ENCODE results near the gene NKAIN2.
"Not testable (repeated sequence)": the region's sequence is repeated elsewhere in the genome, so short reads cannot be mapped to it uniquely, and the experiment has no call there.

NKAIN2 gene

DNA sequence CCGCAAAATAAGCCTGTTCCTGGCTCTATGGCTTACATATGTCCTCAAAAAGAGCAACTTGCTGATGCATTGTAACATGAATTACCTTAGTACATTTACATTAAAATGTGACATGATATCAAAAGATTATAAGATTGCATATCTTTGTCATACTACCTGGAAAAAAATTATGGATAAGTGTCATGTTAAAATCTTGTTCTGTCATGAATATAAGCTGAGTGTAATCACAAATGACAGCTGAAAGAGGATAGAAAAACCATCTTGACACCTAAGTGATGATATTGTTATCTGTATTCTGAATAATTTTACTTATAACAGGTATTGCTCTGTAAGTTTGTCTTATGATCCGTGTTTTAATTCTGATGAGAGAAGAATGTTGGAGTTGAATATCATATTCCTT, 655.6 kb downstream of the NKAIN2 start:
- no peak for DNase-seq

DNA sequence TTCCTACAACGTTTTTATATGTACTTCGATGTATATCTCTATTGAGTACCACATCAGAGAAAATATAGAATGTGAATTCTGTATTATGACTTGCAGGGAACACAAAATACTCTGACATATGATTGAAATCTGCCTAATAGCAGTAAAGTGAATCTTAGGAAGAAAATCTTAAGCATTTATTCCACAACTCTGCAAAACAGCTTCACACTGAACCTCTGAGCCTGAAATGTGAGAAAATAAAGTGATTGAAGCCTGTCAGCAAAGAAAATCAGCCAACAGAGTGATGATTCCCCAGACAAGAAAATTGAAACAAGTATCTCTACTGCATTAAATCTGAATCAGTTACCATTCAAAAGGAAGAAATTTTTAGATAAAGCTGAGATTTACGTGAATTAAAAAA, 659.1 kb downstream of the NKAIN2 start:
- no peak for DNase-seq

DNA sequence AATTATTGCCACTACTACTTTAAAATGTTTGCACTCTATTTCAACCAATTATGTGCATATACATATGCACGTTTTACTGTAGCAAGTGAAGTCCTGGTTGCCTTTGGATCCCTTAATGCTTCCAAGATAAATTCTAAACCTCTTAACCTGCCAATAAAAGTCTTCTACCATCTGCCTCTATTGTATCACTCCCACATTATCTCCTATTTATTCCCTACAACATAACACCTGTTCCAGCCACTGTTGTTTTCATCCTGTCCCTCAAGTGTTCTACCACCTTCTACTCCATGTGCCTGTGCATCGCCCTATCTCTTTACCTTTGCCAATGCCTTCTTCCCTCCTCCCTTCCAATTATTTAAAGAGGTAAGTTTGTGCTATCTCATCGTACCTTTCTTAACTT, 659.6 kb downstream of the NKAIN2 start:
- no peak for DNase-seq

DNA sequence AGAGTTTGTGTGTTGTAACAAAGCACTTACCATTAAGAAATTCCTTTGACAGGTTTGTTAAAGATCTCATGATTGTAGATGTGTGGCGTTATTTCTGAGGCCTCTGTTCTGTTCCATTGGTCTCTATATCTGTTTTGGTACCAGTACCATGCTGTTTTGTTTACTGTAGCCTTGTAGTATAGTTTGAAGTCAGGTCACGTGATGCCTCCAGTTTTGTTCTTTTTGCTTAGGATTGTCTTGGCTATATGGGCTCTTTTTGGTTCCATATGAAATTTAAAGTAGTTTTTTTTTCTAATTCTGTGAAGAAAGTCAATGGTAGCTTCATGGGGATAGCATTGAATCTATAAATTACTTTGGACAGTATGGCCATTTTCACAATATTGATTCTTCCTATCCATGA, 660.9 kb downstream of the NKAIN2 start:
- DNase-seq: not testable (repeated sequence)

DNA sequence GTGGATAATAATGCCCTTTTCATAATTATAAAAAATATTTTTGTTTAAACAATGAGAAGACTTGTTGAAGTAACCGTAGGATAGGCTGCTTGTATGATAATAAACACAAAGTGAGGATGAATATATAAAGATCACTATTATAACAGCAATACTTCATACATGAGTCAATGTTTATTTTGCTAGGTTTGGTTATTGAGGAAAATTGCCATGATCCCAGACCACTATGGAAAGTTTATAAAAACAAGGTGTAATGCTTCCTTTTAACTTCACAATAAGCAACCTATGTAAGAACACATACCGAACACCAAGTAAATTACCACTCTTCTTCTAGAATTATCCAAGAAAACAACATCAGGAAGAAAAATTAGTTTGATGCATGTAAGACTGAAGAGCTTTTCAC, 663.3 kb downstream of the NKAIN2 start:
- no peak for DNase-seq

DNA sequence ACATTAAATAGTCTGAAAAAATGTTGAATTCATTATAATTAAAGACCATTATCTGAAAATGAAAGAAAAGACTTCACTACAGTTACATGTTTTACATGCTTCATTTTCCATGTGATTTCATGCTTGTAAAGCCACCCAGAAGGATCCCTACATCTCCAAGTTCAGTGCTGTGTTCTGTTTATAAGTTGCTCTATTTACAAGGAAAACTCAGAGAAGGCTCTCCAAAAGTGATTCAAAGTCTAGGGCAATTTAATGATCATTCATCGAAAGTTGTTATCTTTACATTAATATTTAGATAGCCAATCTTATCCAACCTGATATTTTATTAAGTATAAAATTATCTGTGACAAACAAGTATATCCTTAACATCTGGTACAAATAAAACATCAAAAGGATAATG, 663.7 kb downstream of the NKAIN2 start:
- no peak for DNase-seq

DNA sequence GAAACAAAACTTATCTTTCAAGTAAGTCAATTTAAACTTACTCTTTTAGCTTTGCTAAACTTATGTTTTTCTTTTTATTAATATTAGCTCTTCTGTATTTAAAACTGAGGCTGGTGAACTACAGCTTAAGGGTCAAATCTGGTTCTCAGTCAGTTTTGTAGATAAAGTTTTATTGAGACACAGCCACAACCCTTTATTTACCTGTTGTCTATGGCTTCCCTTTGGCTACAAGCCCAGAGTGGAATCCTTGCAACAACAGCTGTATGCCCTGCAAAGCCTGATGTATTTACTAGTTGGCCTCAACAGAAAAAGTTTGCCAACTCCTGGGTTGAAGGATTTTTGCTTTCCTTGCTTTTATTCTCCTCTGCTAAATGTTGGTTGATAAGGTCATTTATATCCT, 667.1 kb downstream of the NKAIN2 start:
- no peak for DNase-seq

- no peak for DNase-seq
These were observed 671.5 kb downstream of the NKAIN2 start for GRCh38 chr6:124475176-124475575.

GRCh38 chr6:124478906-124479305, 675.2 kb downstream of the NKAIN2 start:
- no peak for DNase-seq

DNA sequence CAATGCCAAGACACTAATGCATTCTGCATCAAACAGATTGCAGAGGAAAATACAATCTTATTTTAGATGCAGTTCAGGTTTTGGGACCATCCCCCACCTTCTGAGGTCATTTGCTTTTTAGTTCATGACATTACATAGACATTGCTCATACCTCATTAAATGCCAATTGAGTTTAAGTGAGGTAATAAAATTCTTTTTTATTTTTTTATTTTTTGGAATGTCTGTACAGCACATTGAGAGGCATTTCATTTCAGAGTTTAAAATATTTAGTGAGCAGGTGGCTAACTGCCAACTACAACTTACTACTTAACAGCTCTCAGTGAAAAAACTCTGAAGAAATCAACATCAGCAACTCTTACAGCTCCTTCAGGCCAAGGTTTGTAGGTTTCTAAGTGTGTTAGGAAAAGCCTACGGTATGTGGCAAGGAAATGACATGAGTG, 676.3 kb downstream of the NKAIN2 start:
- DNase-seq: no peak

- DNase-seq: no peak
These were observed 678.4 kb downstream of the NKAIN2 start for GRCh38 chr6:124482071-124482491.

DNA sequence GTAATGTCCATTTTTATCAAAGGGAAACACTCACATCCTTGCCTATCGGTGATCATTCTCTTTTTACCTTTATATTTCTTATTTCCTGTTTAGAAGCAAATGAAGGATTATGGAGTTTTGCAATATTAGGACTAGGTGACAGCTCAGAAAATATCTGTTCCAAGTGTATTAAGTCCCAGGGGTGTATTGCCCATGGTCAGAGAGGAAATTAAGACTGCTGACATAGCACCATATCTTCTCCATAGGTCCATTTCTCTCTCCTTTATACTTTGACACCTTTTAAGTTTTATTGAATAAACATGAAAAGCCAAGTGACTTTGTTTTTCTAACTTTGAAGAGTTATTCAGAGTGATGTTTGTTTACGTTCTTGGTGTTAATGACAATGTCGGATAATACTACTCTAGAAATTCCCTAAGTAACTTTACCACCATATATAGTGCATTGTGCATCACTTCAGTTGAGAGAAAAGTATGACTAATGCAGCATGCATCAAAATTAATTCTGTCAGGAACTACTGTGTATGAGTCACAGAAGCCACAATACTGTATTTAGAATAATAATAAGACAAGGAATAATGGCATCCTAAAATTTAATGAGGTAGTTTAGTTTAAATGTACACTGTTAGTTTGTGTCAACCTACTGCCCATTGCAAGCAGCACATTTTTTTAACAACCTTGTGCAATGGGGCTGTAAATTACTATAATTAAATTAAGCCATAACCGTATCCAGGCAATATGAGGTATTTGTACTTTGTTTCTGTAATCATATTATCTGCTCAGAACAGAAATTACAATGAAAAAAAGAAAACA, 684.2 kb downstream of the NKAIN2 start:
- DNase-seq: no peak

- no peak for DNase-seq
These were observed 686.5 kb downstream of the NKAIN2 start for GRCh38 chr6:124490122-124490521.

DNA sequence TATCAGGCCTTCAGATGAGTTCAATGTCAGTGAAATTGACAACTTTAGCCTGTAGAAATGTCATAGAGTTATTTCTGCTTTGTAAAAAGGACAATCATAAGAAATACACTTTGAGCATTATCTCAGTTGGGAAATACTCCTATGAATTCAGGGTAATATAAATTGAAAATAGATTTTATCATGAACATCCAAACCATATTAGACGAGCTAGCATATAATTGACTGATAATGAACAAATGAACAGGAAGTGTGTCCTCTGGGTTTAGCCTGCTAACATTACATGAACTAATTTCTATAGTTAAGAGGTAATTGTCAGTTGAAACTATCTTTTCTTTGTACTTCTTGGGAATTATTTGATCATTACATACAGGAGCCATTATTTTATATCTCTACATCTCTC, 689.6 kb downstream of the NKAIN2 start:
- no peak for DNase-seq

- DNase-seq: no peak
These were observed 691.4 kb downstream of the NKAIN2 start for GRCh38 chr6:124494956-124495664.

DNA sequence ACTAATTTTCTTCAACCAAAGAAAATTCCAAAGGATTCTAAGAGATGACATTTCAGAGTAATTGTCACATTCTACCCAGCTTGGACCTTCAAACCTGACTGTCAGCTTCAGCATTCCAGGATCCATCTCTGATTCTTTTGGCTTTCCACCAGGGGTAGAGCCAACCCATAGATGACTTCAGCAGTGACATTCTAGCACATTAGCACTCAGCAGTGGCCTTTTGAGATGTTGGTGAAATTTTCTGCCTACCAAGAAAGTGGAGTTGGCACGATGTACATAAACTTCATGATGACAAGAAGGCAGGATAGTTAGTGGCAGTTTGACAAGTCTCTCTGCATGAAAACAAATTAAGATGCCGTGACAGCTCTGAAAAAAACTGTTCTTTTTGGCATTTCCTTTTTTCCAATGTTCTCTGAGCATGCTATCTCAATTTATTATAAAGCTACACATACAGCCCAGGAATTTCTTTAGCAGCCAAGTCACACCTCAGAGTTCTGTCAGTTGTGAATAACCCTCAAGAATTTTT, 692.1 kb downstream of the NKAIN2 start:
- no peak for DNase-seq

DNA sequence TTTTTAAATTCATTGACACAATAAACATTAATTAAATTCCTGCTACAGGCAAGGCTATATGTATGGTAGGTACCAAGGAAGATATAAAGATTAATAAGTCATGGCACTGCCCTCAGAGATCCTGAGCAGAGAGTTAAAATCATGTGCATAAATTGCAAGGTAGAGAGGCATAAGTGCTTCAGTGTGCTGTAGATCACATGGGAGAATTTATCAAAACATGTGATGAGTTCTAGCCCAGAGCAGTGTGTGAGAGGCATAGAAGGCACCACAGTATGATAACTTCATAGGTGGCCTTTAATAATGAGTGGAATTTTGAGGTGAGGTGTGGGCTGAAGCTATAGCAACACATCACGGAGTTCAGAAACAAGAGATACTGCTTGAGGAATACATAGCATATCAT, 692.7 kb downstream of the NKAIN2 start:
- no peak for DNase-seq

DNA sequence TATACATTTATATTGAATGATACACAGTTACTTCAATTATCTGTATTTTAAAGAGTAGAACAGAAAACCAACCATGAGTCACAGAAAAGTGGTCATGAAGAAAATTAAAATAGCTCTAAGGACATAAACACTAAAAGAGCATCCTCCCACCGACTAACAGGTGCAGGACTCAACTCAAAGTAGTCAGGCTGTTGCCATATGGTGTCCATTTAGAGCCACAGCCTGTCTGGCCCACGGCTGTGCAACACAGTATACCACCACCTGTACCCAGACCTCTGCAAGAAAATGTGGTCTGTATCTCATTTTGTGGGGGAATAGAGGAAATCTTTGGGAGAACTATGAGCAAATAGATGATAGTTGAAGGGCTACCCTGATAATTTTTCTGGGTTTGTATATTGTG, 708.8 kb downstream of the NKAIN2 start:
- no peak for DNase-seq

DNA sequence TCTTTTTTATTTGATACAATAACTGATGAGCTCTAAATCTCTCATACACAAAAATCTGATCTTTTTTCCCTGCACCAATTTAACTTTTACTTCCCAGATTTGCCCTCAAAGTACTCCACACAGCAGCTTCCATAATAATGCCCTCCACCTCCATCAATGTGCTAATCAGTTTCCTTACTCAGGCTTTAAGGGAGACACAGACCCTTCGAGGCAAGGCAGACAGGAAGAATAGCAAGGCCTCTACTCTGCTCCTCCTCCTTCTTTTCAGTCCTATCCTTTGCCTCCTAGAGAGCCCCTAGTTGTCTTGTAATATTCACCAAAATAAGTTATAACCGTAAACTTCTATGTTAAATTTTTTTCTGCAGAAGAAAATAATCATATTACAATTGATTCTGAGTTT, 713.7 kb downstream of the NKAIN2 start:
- DNase-seq: no peak

DNA sequence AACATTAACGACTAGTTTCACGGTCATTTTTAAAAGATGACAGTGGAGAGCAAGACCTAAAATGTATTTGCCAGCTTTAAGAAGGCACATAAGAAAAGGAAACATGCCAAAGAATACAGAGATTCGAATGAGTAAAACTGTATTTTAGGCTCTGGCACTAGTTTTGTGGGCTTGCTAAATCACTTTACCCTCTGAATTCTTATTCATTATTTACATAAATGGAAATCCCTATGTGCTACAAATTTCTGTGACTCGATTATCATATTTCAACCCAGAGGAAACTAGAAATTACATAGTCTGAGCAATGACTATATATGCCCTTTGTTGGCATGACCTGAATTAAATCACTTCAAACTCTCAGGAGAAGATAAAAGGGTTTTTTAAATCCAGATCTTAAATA, 716.8 kb downstream of the NKAIN2 start:
- DNase-seq: no peak

- DNase-seq: no peak
These were observed 718.7 kb downstream of the NKAIN2 start for GRCh38 chr6:124522335-124522734.

DNA sequence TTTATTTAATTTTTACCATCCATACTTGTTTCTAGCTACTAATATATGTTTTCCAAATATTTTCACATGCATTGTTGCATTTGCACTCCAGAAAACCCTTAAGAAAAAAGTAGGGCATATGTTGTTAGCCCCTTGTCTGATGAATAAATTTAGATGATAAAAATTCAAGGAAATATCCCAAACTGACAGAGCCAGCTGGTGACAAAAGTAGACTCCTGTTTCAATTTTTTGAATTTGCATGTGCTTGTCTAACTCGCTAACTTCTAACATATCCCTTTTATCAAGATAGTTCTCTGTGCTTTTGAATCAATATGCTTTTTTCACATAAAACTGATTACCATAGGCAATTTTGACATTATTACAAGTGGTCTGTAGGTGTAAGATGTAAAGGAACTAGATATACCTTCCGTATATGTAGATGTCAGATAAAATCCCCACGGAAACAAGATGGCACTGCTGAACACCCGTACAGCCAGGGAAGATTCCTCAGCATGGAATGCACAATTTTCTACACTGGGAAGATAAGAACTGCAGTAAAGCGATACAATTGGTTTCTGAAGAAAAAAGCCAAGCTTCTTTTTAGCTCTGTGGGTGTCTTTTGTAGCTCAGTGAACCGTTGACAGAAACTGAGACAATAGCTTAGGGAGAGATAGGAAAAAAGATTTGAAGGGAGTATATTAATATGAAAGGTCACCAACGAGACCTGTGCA, 721.0 kb downstream of the NKAIN2 start:
- no peak for DNase-seq

- DNase-seq: no peak
These were observed 727.3 kb downstream of the NKAIN2 start for GRCh38 chr6:124530926-124531325.

- no peak for DNase-seq
These were observed 731.6 kb downstream of the NKAIN2 start for GRCh38 chr6:124535299-124535698.
